Measurements from ENCODE around the gene RNF180. TPM values are rescaled to one million over a fixed set of nuclear protein-coding genes. Genes with fewer than 3 reads are reported as not detected.

RNF180 gene
- total RNA-seq (10 to 100 TPM; 10.3 to 24.4 TPM), polyA plus RNA-seq (1 to 10 TPM; 1.4 to 2.2 TPM)
- long read RNA-seq, donor 1, full-length matches to known transcripts = 2 of 2 reads
- long read RNA-seq, donor 1, partial matches to known transcripts = 0 of 2 reads
- long read RNA-seq, donor 1, other reads (novel, unspliced or antisense) = 0 of 2 reads
- long read RNA-seq, donor 2, full-length matches to known transcripts = 1 of 1 reads
- long read RNA-seq, donor 2, partial matches to known transcripts = 0 of 1 reads
- long read RNA-seq, donor 2, other reads (novel, unspliced or antisense) = 0 of 1 reads
- long read RNA-seq, donor 3 = 0 reads
- long read RNA-seq, donor 4 = 0 reads
- long read RNA-seq, donor 5, full-length matches to known transcripts = 5 of 5 reads
- long read RNA-seq, donor 5, partial matches to known transcripts = 0 of 5 reads
- long read RNA-seq, donor 5, other reads (novel, unspliced or antisense) = 0 of 5 reads

GRCh38 chr5:64165500-64166200, at the start of gene RNF180:
TSS of gene RNF180 (plus strand) at chr5:64165843. CDS start at chr5:64200808, 34,965 bp downstream.
- DNase-seq (peak; percentile 66 to 77 (median 71)), ATAC-seq (ENCODE audit: insufficient read depth, low FRiP score) (peak; percentile 83)
- WGBS, 2 donors = 0 to 2% methylated on average over 66 to 88 of the region's 88 CpGs
- H3K4me3 ChIP-seq = peak within 1 kb of the TSS; percentile 73
- peaks cover 0 to 6% (median 4%) of the 10 kb centered on the region in 5 donors for H3K4me1 ChIP-seq (ENCODE audit: control insufficient read depth in 5 of 5, insufficient read depth in 5 of 5, low read length in 5 of 5)
- peak within 1 kb of the TSS; percentile 89 to 91 for H3K27ac ChIP-seq (ENCODE audit: low read depth in 1 of 2, low read length in 1 of 2)
- peaks cover 0 to 3% (median 0%) of the 10 kb centered on the region in 3 donors for H3K27me3 ChIP-seq (ENCODE audit: control insufficient read depth in 3 of 3, insufficient read depth in 3 of 3, low read length in 2 of 3)
- peak within 1 kb of the TSS; percentile 75 to 77 for H3K9ac ChIP-seq (ENCODE audit: insufficient read depth in 1 of 2, low read length in 2 of 2)
- no peak for TF ChIP-seq CTCF (IDR thresholded peaks at IDR 0.05; ENCODE audit: control extremely low read depth, extremely low read depth)
- no peaks in the 10 kb centered on the region for H3K36me3 ChIP-seq (ENCODE audit: control insufficient read depth in 4 of 4, insufficient read depth in 4 of 4, low read length in 4 of 4)
- H3K9me3 ChIP-seq (ENCODE audit: control insufficient read depth in 4 of 4, insufficient read depth in 3 of 4, low read length in 3 of 4) = no peaks in the 10 kb centered on the region

GRCh38 chr5:64125521-64125920, 40.1 kb upstream of the RNF180 start:
- H3K9ac ChIP-seq (ENCODE audit: insufficient read depth in 1 of 2, low read length in 2 of 2) = no peak overlapping the region
- H3K4me3 ChIP-seq = no peak overlapping the region
- 49 to 62% methylated on average over 1 of the region's 1 CpG for WGBS, 2 donors
- DNase-seq (no peak), ATAC-seq (ENCODE audit: insufficient read depth, low FRiP score) (no peak)
- H3K9me3 ChIP-seq (ENCODE audit: control insufficient read depth in 4 of 4, insufficient read depth in 3 of 4, low read length in 3 of 4) = no peaks in the 10 kb centered on the region
- H3K27ac ChIP-seq (ENCODE audit: low read depth in 1 of 2, low read length in 1 of 2) = no peak overlapping the region
- no peaks in the 10 kb centered on the region for H3K27me3 ChIP-seq (ENCODE audit: control insufficient read depth in 3 of 3, insufficient read depth in 3 of 3, low read length in 2 of 3)
- TF ChIP-seq CTCF (IDR thresholded peaks at IDR 0.05; ENCODE audit: control extremely low read depth, extremely low read depth) = no peak
- H3K36me3 ChIP-seq (ENCODE audit: control insufficient read depth in 4 of 4, insufficient read depth in 4 of 4, low read length in 4 of 4) = no peaks in the 10 kb centered on the region
- no peaks in the 10 kb centered on the region for H3K4me1 ChIP-seq (ENCODE audit: control insufficient read depth in 5 of 5, insufficient read depth in 5 of 5, low read length in 5 of 5)

GRCh38 chr5:64126202-64126741, 39.4 kb upstream of the RNF180 start:
- TF ChIP-seq CTCF (IDR thresholded peaks at IDR 0.05; ENCODE audit: control extremely low read depth, extremely low read depth) = no peak
- Histone ChIP-seq H3K4me1 (ENCODE audit: control insufficient read depth in 5 of 5, insufficient read depth in 5 of 5, low read length in 5 of 5) (no peaks in the 10 kb centered on the region), H3K27ac (ENCODE audit: low read depth in 1 of 2, low read length in 1 of 2) (no peak overlapping the region), H3K27me3 (ENCODE audit: control insufficient read depth in 3 of 3, insufficient read depth in 3 of 3, low read length in 2 of 3) (no peaks in the 10 kb centered on the region), H3K4me3 (no peak overlapping the region), H3K9ac (ENCODE audit: insufficient read depth in 1 of 2, low read length in 2 of 2) (no peak overlapping the region), H3K9me3 (ENCODE audit: control insufficient read depth in 4 of 4, insufficient read depth in 3 of 4, low read length in 3 of 4) (no peaks in the 10 kb centered on the region), H3K36me3 (ENCODE audit: control insufficient read depth in 4 of 4, insufficient read depth in 4 of 4, low read length in 4 of 4) (no peaks in the 10 kb centered on the region)
- no peak for DNase-seq
- ATAC-seq (ENCODE audit: insufficient read depth, low FRiP score) = no peak

All from lung (tissue), 16 donors.